Breast epithelium (tissue), 4 donors: ENCODE results near the gene SIK3. TPM values are rescaled to one million over a fixed set of nuclear protein-coding genes. Genes with fewer than 3 reads are reported as not detected.

ENCODE experiments used
- DNase-seq, 2 donors: peaks; one replicate each; pipeline ENCODE4 v3.0.0-alpha.2; 2019; ENCODE audit warnings: low spot score in 2 of 2
- H3K27ac ChIP-seq, 2 donors: fragments of 200-600 bp; sonication (generic) in 1 of 2; one replicate each; pipeline ENCODE4 v1.5.1; 2016 to 2019; ENCODE audit warnings: mild to moderate bottlenecking in 1 of 2
- H3K27me3 ChIP-seq, 2 donors: fragments of 200-600 bp; sonication (generic) in 1 of 2; one replicate each; pipeline versions ENCODE4 v1.5.1 to v1.6.0; 2017 to 2019; ENCODE audit warnings: control low read depth in 1 of 2, mild to moderate bottlenecking in 1 of 2
- H3K36me3 ChIP-seq: fragments of 200-600 bp; one replicate; pipeline ENCODE4 v1.5.1; 2019
- H3K4me1 ChIP-seq, 2 donors: fragments of 200-600 bp; sonication (generic); one replicate each; pipeline ENCODE4 v1.5.1; 2016 to 2019; ENCODE audit warnings: control low read depth in 1 of 2
- H3K4me3 ChIP-seq, 3 donors: fragments of 200-600 bp; sonication (generic); 1 replicate in 2 of 3; 2 replicates in 1 of 3; pipeline ENCODE4 v1.5.1; 2016 to 2019; ENCODE audit warnings: mild to moderate bottlenecking in 3 of 3, moderate library complexity in 2 of 3
- H3K9me3 ChIP-seq, 2 donors: fragments of 200-600 bp; sonication (generic) in 1 of 2; one replicate each; pipeline ENCODE4 v1.5.1; 2016 to 2019; ENCODE audit warnings: control low read depth in 1 of 2
- POLR2A ChIP-seq: fragments of 450-650 bp; IDR thresholded peaks from one replicate; pipeline ENCODE4 v1.6.1; 2016; ENCODE audit warnings: antibody characterized with exemption, mild to moderate bottlenecking, moderate library complexity
- POLR2AphosphoS5 ChIP-seq, 3 donors: sonication (generic); formaldehyde crosslinking; IDR thresholded peaks; one replicate each; pipeline ENCODE4 v1.6.1; 2017; ENCODE audit warnings: antibody characterized with exemption in 3 of 3
- intact Hi-C: fragments of 100-400 bp; cut with DNase I; formaldehyde crosslinking; loops from one replicate; pipeline ENCODE4 v1.15.1; 2023; ENCODE audit warnings: low total_unique reads
- total RNA-seq, 3 donors: library from RNA; depleted of rRNA; stranded (reverse); fragments of >200 nt; gene quantifications; one replicate each; pipeline ENCODE4 v1.1.0, GENCODE V29; 2016
- TF ChIP-seq, protein P1 (sequence below), 3 donors: fragments of 450-650 bp; IDR thresholded peaks; one replicate each; pipeline ENCODE4 v1.5.1; 2016 to 2017; ENCODE audit warnings: antibody characterized with exemption in 3 of 3, mild to moderate bottlenecking in 3 of 3, moderate library complexity in 3 of 3

Gene SIK3
- total RNA-seq, 3 donors from 2014 or later, result 26.9 to 110 (median 57.0) TPM

DNA sequence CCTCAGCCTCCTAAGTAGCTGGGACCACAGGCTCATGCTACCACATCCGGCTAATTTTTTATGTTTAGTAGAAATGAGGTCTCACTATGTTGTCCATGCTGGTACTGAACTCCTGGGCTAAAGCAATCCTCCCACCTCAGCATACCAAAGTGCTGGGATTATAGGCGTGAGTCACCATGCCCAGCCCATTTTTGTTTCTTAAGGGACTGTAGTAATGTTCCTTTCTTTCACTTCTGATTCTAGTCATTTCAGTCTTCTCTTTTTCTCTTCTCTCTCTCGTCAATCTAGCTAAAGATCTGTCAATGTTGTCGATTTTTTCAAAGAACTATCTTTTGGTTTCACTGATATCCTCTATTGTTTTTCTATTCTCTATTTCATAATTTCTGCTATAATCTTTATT is 149.8 kb downstream of the SIK3 start:
- H3K36me3 ChIP-seq, result no peaks in the 10 kb centered on the region
- no peaks in the 10 kb centered on the region for H3K4me1 ChIP-seq
- no peak overlapping the region for H3K4me3 ChIP-seq
- TF ChIP-seq POLR2AphosphoS5 (IDR thresholded peaks at IDR 0.05) (no peak), POLR2A (no peak)
- TF ChIP-seq, protein P1, sequence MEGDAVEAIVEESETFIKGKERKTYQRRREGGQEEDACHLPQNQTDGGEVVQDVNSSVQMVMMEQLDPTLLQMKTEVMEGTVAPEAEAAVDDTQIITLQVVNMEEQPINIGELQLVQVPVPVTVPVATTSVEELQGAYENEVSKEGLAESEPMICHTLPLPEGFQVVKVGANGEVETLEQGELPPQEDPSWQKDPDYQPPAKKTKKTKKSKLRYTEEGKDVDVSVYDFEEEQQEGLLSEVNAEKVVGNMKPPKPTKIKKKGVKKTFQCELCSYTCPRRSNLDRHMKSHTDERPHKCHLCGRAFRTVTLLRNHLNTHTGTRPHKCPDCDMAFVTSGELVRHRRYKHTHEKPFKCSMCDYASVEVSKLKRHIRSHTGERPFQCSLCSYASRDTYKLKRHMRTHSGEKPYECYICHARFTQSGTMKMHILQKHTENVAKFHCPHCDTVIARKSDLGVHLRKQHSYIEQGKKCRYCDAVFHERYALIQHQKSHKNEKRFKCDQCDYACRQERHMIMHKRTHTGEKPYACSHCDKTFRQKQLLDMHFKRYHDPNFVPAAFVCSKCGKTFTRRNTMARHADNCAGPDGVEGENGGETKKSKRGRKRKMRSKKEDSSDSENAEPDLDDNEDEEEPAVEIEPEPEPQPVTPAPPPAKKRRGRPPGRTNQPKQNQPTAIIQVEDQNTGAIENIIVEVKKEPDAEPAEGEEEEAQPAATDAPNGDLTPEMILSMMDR (IDR thresholded peaks at IDR 0.05), result no peak
- H3K27me3 ChIP-seq, result no peaks in the 10 kb centered on the region
- no peak overlapping the region for H3K27ac ChIP-seq
- intact Hi-C loops, result no loop called here
- DNase-seq, result no peak
- H3K9me3 ChIP-seq, result no peaks in the 10 kb centered on the region

DNA sequence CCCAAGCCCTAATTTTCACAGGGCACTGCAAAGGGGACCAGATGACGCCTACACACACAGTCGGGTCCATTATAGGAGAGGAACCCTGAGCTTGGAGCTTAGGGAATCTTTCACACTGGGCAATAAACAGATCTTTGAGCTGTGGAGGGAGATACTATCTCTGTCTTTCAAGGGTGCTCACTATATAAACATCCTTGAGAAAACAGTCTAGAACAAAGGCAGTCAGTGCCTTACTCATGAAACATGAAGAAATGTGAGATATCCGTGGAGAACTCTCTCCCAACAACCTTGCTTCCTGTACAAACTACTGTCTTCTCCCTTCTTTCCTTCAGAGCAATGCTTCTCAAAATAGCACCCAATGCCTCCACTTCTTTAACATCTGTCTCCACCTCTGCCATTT is 151.8 kb downstream of the SIK3 start:
- intact Hi-C loops, result no loop called here
- DNase-seq, result no peak

DNA sequence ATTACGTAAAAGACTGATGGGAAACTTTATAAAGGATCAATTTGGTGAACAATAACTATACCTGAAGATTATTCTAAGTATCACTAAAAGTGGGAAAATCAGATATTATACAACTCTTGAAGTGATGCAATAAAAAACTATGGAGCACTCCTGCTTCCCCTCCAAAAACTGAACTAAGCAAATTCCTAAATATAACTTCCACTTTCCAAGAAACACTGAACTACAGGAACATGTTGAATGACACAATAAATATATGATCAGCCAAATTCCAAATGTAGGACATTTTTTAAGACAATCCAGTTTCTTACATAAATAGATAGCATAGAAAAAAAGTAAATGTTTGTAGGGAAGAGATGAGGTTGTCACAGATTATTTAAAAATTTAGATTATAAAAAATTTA is 158.7 kb downstream of the SIK3 start:
- intact Hi-C loops, result no loop called here
- TF ChIP-seq POLR2A, result no peak
- TF ChIP-seq POLR2AphosphoS5 (IDR thresholded peaks at IDR 0.05), result no peak
- H3K27ac ChIP-seq, result no peak overlapping the region
- H3K27me3 ChIP-seq, result no peaks in the 10 kb centered on the region
- no peaks in the 10 kb centered on the region for H3K4me1 ChIP-seq
- no peaks in the 10 kb centered on the region for H3K9me3 ChIP-seq
- no peak for DNase-seq
- no peak overlapping the region for H3K4me3 ChIP-seq
- no peaks in the 10 kb centered on the region for H3K36me3 ChIP-seq

More for the DNA sequence above, 151.8 kb downstream of the SIK3 start:
- no peaks in the 10 kb centered on the region for H3K9me3 ChIP-seq
- H3K27ac ChIP-seq, result no peak overlapping the region
- no peak overlapping the region for H3K4me3 ChIP-seq
- H3K36me3 ChIP-seq, result no peaks in the 10 kb centered on the region
- no peak for TF ChIP-seq POLR2A
- no peak for TF ChIP-seq POLR2AphosphoS5 (IDR thresholded peaks at IDR 0.05)
- TF ChIP-seq, protein P1 (IDR thresholded peaks at IDR 0.05), result no peak
- no peaks in the 10 kb centered on the region for H3K4me1 ChIP-seq
- no peaks in the 10 kb centered on the region for H3K27me3 ChIP-seq

DNA sequence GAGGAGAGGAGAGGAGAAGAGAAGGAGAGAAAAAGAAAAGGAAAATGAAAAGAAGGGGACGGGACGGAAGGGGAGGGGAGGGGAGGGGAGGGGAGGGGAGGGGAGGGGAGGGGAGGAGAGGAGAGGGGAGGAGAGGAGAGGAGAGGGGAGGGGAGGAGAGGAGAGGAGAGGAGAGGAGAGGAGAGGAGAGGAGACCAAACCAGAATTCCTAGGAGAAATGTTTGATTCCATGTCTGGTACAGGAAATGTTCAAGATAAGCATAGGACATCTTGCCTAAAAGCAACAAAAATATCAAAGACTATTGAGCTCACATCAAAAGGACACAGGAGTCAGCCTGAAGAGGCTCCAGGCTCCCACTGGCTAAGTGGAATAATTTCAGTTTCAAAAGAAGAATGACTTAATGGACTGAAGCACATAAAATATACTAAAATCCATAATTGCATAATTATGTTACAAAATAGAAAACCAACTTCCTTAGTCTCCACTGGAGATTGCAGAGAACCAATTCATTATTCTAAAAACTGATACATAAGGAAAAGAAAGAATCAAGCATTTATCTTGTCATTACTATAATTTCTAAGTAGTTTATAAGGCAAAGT is 159.7 kb downstream of the SIK3 start:
- H3K27ac ChIP-seq, result no peak overlapping the region
- intact Hi-C loops, result no loop called here
- DNase-seq, result no peak
- H3K9me3 ChIP-seq, result no peaks in the 10 kb centered on the region
- no peaks in the 10 kb centered on the region for H3K36me3 ChIP-seq
- no peaks in the 10 kb centered on the region for H3K27me3 ChIP-seq
- no peak overlapping the region for H3K4me3 ChIP-seq
- no peak for TF ChIP-seq POLR2A
- no peak for TF ChIP-seq POLR2AphosphoS5 (IDR thresholded peaks at IDR 0.05)
- TF ChIP-seq, protein P1 (IDR thresholded peaks at IDR 0.05), result no peak
- H3K4me1 ChIP-seq, result no peaks in the 10 kb centered on the region

DNA sequence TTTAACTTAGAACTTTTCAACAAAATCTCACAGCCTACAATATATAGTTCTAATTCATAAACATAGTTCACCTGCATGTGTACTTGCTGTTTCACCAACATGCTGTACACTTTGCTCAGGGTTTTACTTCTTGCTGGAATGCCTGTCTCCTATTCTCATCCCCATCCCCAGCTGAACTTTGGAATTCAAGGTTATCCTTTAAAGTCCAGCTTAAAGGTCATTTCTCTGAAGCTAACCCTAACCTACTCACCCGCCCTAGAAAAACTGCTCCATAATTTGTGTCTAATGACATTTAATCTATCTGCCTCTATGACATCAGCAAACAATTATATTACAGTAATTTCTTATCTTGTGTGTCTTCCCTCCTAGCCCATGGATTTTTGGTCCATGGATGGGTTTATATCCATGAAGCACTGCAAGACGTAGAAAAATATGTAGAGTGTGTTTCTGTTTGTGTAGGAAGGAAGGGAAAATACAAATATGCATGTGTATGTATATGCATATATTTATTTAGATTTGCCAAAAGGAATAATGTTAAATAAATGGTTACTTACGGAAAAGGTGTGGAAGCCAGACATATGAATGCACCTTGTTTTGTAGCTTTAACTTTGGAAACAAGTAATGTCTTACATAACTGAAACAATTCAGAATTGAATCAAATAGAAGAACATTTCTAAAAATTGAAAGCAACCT is 161.3 kb downstream of the SIK3 start:
- no peaks in the 10 kb centered on the region for H3K36me3 ChIP-seq
- no peak for TF ChIP-seq POLR2A
- TF ChIP-seq, protein P1 (IDR thresholded peaks at IDR 0.05), result no peak
- TF ChIP-seq POLR2AphosphoS5 (IDR thresholded peaks at IDR 0.05), result no peak
- no peaks in the 10 kb centered on the region for H3K9me3 ChIP-seq
- H3K27me3 ChIP-seq, result no peaks in the 10 kb centered on the region
- no peak overlapping the region for H3K4me3 ChIP-seq
- no peaks in the 10 kb centered on the region for H3K4me1 ChIP-seq
- intact Hi-C loops, result no loop called here
- no peak overlapping the region for H3K27ac ChIP-seq
- no peak for DNase-seq
